HCT116 (cell line): ENCODE results near the gene FRMD4A. TPM values are rescaled to one million over a fixed set of nuclear protein-coding genes. Genes with fewer than 3 reads are reported as not detected.

ENCODE experiments used
- ATAC-seq: fragments of 200-7000 bp; cut with Tn5 transposase; 2 replicates; pipeline ENCODE4 v1.9.1; 2020; ENCODE audit warnings: mild to moderate bottlenecking, moderate library complexity
- BruUV-seq: library from RNA; stranded (reverse); fragments of 400-500 nt; replicated peaks from 2 replicates; lab custom pipeline; 2021; lab: Mats Ljungman, UMichigan
- CTCF ChIA-PET: fragments of 300-600 bp; sonication (Branson Sonifier 250); formaldehyde crosslinking; loops from one replicate; lab custom pipeline; 2021; ENCODE audit warnings: antibody characterized with exemption; lab: Charles Lee
- POLR2A ChIA-PET: fragments of 300-600, 350-600 bp; sonication (Branson Sonifier 250); formaldehyde crosslinking; loops from one replicate; lab custom pipeline; 2021; ENCODE audit warnings: antibody characterized with exemption; lab: Charles Lee
- RAD21 ChIA-PET, 2 experiments: fragments of 300-600 bp; sonication (Branson Sonifier 250); formaldehyde crosslinking; loops; one replicate each; lab custom pipeline; 2023; ENCODE audit warnings: low total read pairs in 2 of 2; ENCODE audit not compliant: uncharacterized antibody in 2 of 2, unreplicated experiment in 2 of 2, low non-redundant PET in 1 of 2; lab: Charles Lee
- DNase-seq: peaks from one replicate; pipeline ENCODE4 v3.0.0-alpha.2; 2010; ENCODE audit warnings: low read depth, low spot score
- H2AFZ ChIP-seq: fragments of 200-600 bp; shearing (Covaris generic), sonication (generic); 2 replicates; pipeline ENCODE4 v1.6.1; 2017; ENCODE audit warnings: low read depth, mixed run types, mixed read lengths, antibody characterized with exemption, low read length; ENCODE audit not compliant: poor library complexity, severe bottlenecking
- H3K27ac ChIP-seq: 2 replicates; pipeline ENCODE4 v1.5.1; 2012; ENCODE audit warnings: low read depth, low read length
- H3K27me3 ChIP-seq: fragments of 200-600 bp; sonication (generic); 2 replicates; pipeline ENCODE4 v1.6.1; 2016; ENCODE audit warnings: mixed run types, low read length, mixed read lengths; ENCODE audit not compliant: insufficient read depth
- H3K36me3 ChIP-seq, 2 experiments: fragments of 200-500 bp in 1 of 2; fragments of 200-600 bp in 1 of 2; sonication (Bioruptor generic) in 1 of 2; sonication (generic) in 1 of 2; 2 replicates each; pipeline versions ENCODE4 v1.5.1 to v1.6.1; 2014 to 2016; ENCODE audit warnings: low read length in 2 of 2, inconsistent platforms in 1 of 2, mixed read lengths in 1 of 2, mixed run types in 1 of 2; ENCODE audit not compliant: insufficient read depth in 2 of 2, control insufficient read depth in 1 of 2
- H3K4me1 ChIP-seq, 2 experiments: fragments of 200-600 bp in 1 of 2; sonication (generic) in 1 of 2; 2 replicates each; pipeline versions ENCODE4 v1.5.1 to v1.6.1; 2012 to 2017; ENCODE audit warnings: low read length in 2 of 2, inconsistent platforms in 1 of 2, mild to moderate bottlenecking in 1 of 2, mixed read lengths in 1 of 2, mixed run types in 1 of 2, moderate library complexity in 1 of 2; ENCODE audit not compliant: insufficient read depth in 2 of 2, control insufficient read depth in 1 of 2
- H3K4me2 ChIP-seq: fragments of 200-600 bp; sonication (generic); 2 replicates; pipeline ENCODE4 v1.6.1; 2017; ENCODE audit warnings: mixed run types, low read length, mixed read lengths
- H3K4me3 ChIP-seq, 2 experiments: fragments of 200-600 bp in 1 of 2; sonication (generic) in 1 of 2; replicated peaks in 1 of 2; 2 replicates each; pipeline ENCODE4 v1.5.1; 2011 to 2016; ENCODE audit warnings: low read length in 2 of 2, control low read depth in 1 of 2, low read depth in 1 of 2, mild to moderate bottlenecking in 1 of 2, mixed read lengths in 1 of 2, mixed run types in 1 of 2
- H3K79me2 ChIP-seq: fragments of 200-600 bp; sonication (generic); 2 replicates; pipeline ENCODE4 v1.6.1; 2017; ENCODE audit warnings: mild to moderate bottlenecking, mixed run types, low read length, moderate library complexity, mixed read lengths; ENCODE audit not compliant: insufficient read depth
- H3K9ac ChIP-seq: fragments of 200-600 bp; sonication (generic); 2 replicates; pipeline ENCODE4 v1.6.1; 2016; ENCODE audit warnings: low read length, mixed read lengths
- H3K9me2 ChIP-seq: fragments of 200-600 bp; sonication (generic), shearing (Covaris generic); 2 replicates; pipeline ENCODE4 v1.6.1; 2017; ENCODE audit warnings: mixed run types, mild to moderate bottlenecking, moderate library complexity; ENCODE audit not compliant: insufficient read depth
- H3K9me3 ChIP-seq, 2 experiments: fragments of 200-500 bp in 1 of 2; fragments of 200-600 bp in 1 of 2; sonication (Bioruptor generic) in 1 of 2; sonication (generic) in 1 of 2; 2 replicates each; pipeline ENCODE4 v1.6.1; 2014 to 2017; ENCODE audit warnings: low read length in 2 of 2, mixed read lengths in 2 of 2, inconsistent platforms in 1 of 2, low read depth in 1 of 2, mild to moderate bottlenecking in 1 of 2, mixed run types in 1 of 2, moderate library complexity in 1 of 2; ENCODE audit not compliant: control insufficient read depth in 1 of 2, insufficient read depth in 1 of 2
- H4K20me1 ChIP-seq: fragments of 200-600 bp; sonication (generic), shearing (Covaris generic); 2 replicates; pipeline ENCODE4 v1.6.1; 2017; ENCODE audit warnings: mixed run types, mild to moderate bottlenecking, moderate library complexity; ENCODE audit not compliant: insufficient read depth
- CEBPB ChIP-seq: IDR thresholded peaks from 2 replicates; pipeline ENCODE4 v1.6.1; 2012; ENCODE audit warnings: low read depth
- EGR1 ChIP-seq: IDR thresholded peaks from 2 replicates; pipeline ENCODE4 v1.6.1; 2012; ENCODE audit warnings: low read depth
- ELF1 ChIP-seq: IDR thresholded peaks from 2 replicates; pipeline ENCODE4 v1.6.1; 2012; ENCODE audit warnings: low read depth, borderline replicate concordance
- EZH2 ChIP-seq: fragments of 200-600 bp; sonication (generic); IDR thresholded peaks from 2 replicates; pipeline ENCODE4 v1.6.1; 2017; ENCODE audit warnings: antibody characterized with exemption, mixed run types
- FOSL1 ChIP-seq: IDR thresholded peaks from 2 replicates; pipeline ENCODE4 v1.6.1; 2012; ENCODE audit warnings: low read depth
- JUND ChIP-seq: IDR thresholded peaks from 2 replicates; pipeline ENCODE4 v1.6.1; 2012
- POLR2A ChIP-seq: IDR thresholded peaks from 2 replicates; pipeline ENCODE4 v1.7.0; 2011; ENCODE audit warnings: borderline replicate concordance; ENCODE audit not compliant: insufficient read depth, insufficient read length; ENCODE audit errors: extremely low read depth
- POLR2AphosphoS5 ChIP-seq: IDR thresholded peaks from 2 replicates; pipeline ENCODE4 v1.6.1; 2011; ENCODE audit warnings: mild to moderate bottlenecking, low read depth, low read length, moderate library complexity
- RAD21 ChIP-seq: IDR thresholded peaks from 2 replicates; pipeline ENCODE4 v1.6.1; 2012; ENCODE audit warnings: low read depth, mild to moderate bottlenecking
- REST ChIP-seq: IDR thresholded peaks from 2 replicates; pipeline ENCODE4 v1.6.1; 2012; ENCODE audit warnings: low read depth
- SIN3A ChIP-seq: IDR thresholded peaks from 2 replicates; pipeline ENCODE4 v1.6.1; 2012; ENCODE audit warnings: low read depth
- SP1 ChIP-seq: IDR thresholded peaks from 2 replicates; pipeline ENCODE4 v1.6.1; 2012; ENCODE audit warnings: low read depth
- SRF ChIP-seq: IDR thresholded peaks from 2 replicates; pipeline ENCODE4 v1.6.1; 2012; ENCODE audit warnings: low read depth
- ZBTB33 ChIP-seq: IDR thresholded peaks from 2 replicates; pipeline ENCODE4 v1.6.1; 2011; ENCODE audit warnings: mild to moderate bottlenecking, low read length, moderate library complexity; ENCODE audit not compliant: insufficient replicate concordance; ENCODE audit errors: extremely low read depth
- ZFX ChIP-seq: fragments of 450-650 bp; IDR thresholded peaks from 2 replicates; pipeline ENCODE4 v1.6.1; 2017
- ZNF274 ChIP-seq: fragments of 200-500 bp; sonication (Bioruptor generic); IDR thresholded peaks from 2 replicates; pipeline ENCODE4 v1.6.1; 2014; ENCODE audit warnings: mild to moderate bottlenecking, low read depth, low read length, inconsistent platforms
- intact Hi-C: fragments of 100-400 bp; cut with micrococcal nuclease; formaldehyde crosslinking; loops from 2 replicates; pipeline ENCODE4 v1.10.0; 2022
- total RNA-seq: library from RNA; stranded (reverse); gene quantifications from one replicate; pipeline ENCODE4 v1.2.1, GENCODE V29; 2021; ENCODE audit not compliant: unreplicated experiment
- TF ChIP-seq, protein P1 (sequence below), 3 experiments: fragments of 200-600 bp in 1 of 3; sonication (generic) in 1 of 3; IDR thresholded peaks in 2 of 3; conservative IDR thresholded peaks in 1 of 3; 2 replicates each; pipeline ENCODE4 v1.5.1; 2012 to 2017; ENCODE audit warnings: low read depth in 2 of 3, low read length in 2 of 3, antibody characterized with exemption in 1 of 3, borderline replicate concordance in 1 of 3, control low read depth in 1 of 3, mild to moderate bottlenecking in 1 of 3, mixed read lengths in 1 of 3, mixed run types in 1 of 3, moderate library complexity in 1 of 3; ENCODE audit not compliant: insufficient read depth in 1 of 3
- TF ChIP-seq, protein P2 (sequence below): IDR thresholded peaks from 2 replicates; pipeline ENCODE4 v1.6.1; 2012

Gene FRMD4A
- total RNA-seq, 1 experiment from 2014 or later = 0.20 TPM

DNA sequence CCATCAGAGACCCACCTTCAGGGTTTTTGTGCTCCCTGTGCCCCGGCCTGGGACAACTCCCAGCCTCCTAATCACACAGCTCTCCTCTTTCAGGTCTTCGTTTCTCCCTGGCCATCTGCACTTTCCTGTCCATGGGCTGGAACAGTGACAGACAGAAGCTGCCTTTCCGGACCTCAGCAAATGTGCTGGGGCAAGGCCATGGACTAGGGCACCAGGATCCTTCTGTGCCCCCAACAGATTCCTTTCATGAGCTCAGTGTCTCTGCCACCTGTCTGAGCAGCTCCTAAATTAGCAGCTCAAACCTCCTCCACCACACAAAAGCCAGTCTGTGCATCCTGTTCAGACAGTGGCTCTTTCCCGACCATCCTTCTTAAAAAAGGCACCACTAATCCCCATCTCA, 41.9 kb upstream of the FRMD4A start:
- Histone ChIP-seq H3K27me3 (peaks cover 69% of the 10 kb centered on the region), H3K9me2 (no peaks in the 10 kb centered on the region), H3K4me1 (no peaks in the 10 kb centered on the region), H3K79me2 (no peaks in the 10 kb centered on the region)
- POLR2A ChIA-PET = no interaction called here
- TF ChIP-seq SIN3A (no peak), EGR1 (no peak), ZBTB33 (no peak), SRF (no peak), RAD21 (no peak), ELF1 (no peak), POLR2AphosphoS5 (no peak), SP1 (no peak), EZH2 (no peak), JUND (no peak), ZNF274 (no peak), POLR2A (no peak), REST (no peak), FOSL1 (no peak), CEBPB (no peak), ZFX (no peak)
- TF ChIP-seq, protein P1, sequence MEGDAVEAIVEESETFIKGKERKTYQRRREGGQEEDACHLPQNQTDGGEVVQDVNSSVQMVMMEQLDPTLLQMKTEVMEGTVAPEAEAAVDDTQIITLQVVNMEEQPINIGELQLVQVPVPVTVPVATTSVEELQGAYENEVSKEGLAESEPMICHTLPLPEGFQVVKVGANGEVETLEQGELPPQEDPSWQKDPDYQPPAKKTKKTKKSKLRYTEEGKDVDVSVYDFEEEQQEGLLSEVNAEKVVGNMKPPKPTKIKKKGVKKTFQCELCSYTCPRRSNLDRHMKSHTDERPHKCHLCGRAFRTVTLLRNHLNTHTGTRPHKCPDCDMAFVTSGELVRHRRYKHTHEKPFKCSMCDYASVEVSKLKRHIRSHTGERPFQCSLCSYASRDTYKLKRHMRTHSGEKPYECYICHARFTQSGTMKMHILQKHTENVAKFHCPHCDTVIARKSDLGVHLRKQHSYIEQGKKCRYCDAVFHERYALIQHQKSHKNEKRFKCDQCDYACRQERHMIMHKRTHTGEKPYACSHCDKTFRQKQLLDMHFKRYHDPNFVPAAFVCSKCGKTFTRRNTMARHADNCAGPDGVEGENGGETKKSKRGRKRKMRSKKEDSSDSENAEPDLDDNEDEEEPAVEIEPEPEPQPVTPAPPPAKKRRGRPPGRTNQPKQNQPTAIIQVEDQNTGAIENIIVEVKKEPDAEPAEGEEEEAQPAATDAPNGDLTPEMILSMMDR (IDR thresholded peaks at IDR 0.05 in 2 of 3, conservative IDR thresholded peaks at IDR 0.05 in 1 of 3; ENCODE audit: borderline replicate concordance in 1 of 3, insufficient read depth in 1 of 3, low read depth in 2 of 3, low read length in 2 of 3) = no peak
- TF ChIP-seq, protein P2, sequence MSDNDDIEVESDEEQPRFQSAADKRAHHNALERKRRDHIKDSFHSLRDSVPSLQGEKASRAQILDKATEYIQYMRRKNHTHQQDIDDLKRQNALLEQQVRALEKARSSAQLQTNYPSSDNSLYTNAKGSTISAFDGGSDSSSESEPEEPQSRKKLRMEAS = no peak
- TF ChIP-seq, all 23 proteins: peak for 0
- H3K4me2 ChIP-seq = no peak overlapping the region
- DNase-seq (no peak), ATAC-seq (no peak)
- RAD21 ChIA-PET = no interaction called here
- H2AFZ ChIP-seq = no peak overlapping the region
- no TSS peak for BruUV-seq
- H3K9me3 ChIP-seq = no peaks in the 10 kb centered on the region
- no peak overlapping the region for H3K4me3 ChIP-seq
- no peaks in the 10 kb centered on the region for H3K36me3 ChIP-seq
- no peak overlapping the region for H3K9ac ChIP-seq
- intact Hi-C loops = no loop called here
- H4K20me1 ChIP-seq = no peaks in the 10 kb centered on the region
- no peak overlapping the region for H3K27ac ChIP-seq
- CTCF ChIA-PET = no interaction called here
